OCI-LY7 (cell line): ENCODE results near the gene VPS50.

Source experiments
- CTCF ChIP-seq: fragments of 200-600 bp; sonication (generic); conservative IDR thresholded peaks from 2 replicates; pipeline ENCODE4 v1.5.1; 2014; ENCODE audit warnings: mild to moderate bottlenecking, antibody characterized with exemption, low read length, moderate library complexity, mixed read lengths
- EZH2phosphoT487 ChIP-seq: fragments of 200-600 bp; sonication (generic); IDR thresholded peaks from 2 replicates; pipeline ENCODE4 v1.6.1; 2018; ENCODE audit warnings: low read depth, borderline replicate concordance, mild to moderate bottlenecking, mixed run types, antibody characterized with exemption, low read length, moderate library complexity, mixed read lengths

GRCh38 chr7:93364806-93365205 is 132.6 kb downstream of the VPS50 start:
- TF ChIP-seq CTCF (no peak), EZH2phosphoT487 (no peak)
